ENCODE results near the gene HTR3A. TPM values are rescaled to one million over a fixed set of nuclear protein-coding genes. Genes with fewer than 3 reads are reported as not detected.

Gene HTR3A
- total and polyA plus RNA-seq, 2 donors (not counting 1 experiment from before 2014, with no cell fraction given), result not detected

DNA sequence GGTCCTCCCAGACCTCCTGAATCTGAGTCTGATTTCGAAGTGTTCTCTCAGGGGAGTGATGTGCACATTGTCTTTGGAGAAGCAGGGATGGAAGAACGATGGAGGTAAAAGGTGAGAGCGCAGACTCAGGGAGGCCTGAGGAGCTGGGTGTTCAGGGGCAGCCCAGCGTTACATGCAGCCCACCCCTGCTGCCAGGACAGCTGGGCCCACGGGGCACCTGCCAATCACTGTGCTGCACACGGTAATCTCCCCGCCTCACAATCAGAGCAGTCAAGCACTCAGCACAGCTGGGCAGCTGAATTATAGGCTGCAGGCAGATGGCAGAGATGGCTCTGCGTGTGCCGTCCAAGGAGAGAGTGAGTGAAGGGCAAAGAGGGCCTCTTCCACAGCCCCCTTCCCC, 17.9 kb upstream of the HTR3A start:
- no peak overlapping the region for H3K4me3 ChIP-seq (replicated peaks in 1 of 4; ENCODE audit: control extremely low read depth in 1 of 4, insufficient read depth in 1 of 4, low read depth in 3 of 4, low read length in 4 of 4)
- no peaks in the 10 kb centered on the region for H3K4me1 ChIP-seq (ENCODE audit: control insufficient read depth, extremely low read depth, insufficient read depth, low read length)
- no peaks in the 10 kb centered on the region for H3K79me2 ChIP-seq (ENCODE audit: control insufficient read depth, insufficient read depth, low read length)
- H4K20me1 ChIP-seq (ENCODE audit: control insufficient read depth, extremely low read depth, insufficient read depth, low read length), result no peaks in the 10 kb centered on the region
- no peak overlapping the region for H3K27ac ChIP-seq (ENCODE audit: insufficient read depth, low read length)
- no peaks in the 10 kb centered on the region for H3K36me3 ChIP-seq (ENCODE audit: control insufficient read depth, insufficient read depth, low read length)
- no peak for DNase-seq (ENCODE audit: low read depth in 2 of 2)
- no peak overlapping the region for H3K4me2 ChIP-seq (ENCODE audit: extremely low read depth, insufficient read depth, low read length)
- TF ChIP-seq, protein P1, sequence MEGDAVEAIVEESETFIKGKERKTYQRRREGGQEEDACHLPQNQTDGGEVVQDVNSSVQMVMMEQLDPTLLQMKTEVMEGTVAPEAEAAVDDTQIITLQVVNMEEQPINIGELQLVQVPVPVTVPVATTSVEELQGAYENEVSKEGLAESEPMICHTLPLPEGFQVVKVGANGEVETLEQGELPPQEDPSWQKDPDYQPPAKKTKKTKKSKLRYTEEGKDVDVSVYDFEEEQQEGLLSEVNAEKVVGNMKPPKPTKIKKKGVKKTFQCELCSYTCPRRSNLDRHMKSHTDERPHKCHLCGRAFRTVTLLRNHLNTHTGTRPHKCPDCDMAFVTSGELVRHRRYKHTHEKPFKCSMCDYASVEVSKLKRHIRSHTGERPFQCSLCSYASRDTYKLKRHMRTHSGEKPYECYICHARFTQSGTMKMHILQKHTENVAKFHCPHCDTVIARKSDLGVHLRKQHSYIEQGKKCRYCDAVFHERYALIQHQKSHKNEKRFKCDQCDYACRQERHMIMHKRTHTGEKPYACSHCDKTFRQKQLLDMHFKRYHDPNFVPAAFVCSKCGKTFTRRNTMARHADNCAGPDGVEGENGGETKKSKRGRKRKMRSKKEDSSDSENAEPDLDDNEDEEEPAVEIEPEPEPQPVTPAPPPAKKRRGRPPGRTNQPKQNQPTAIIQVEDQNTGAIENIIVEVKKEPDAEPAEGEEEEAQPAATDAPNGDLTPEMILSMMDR (conservative IDR thresholded peaks at IDR 0.05 in 1 of 2, IDR thresholded peaks at IDR 0.05 in 1 of 2; ENCODE audit: low read depth in 1 of 2, low read length in 2 of 2), result no peak
- TF ChIP-seq EZH2 (IDR thresholded peaks at IDR 0.05; ENCODE audit: low read length, missing control alignments), result no peak
- H3K9me3 ChIP-seq (ENCODE audit: control insufficient read depth, insufficient read depth, low read depth, low read length), result no peaks in the 10 kb centered on the region
- H3K9ac ChIP-seq (ENCODE audit: insufficient read depth, low read length), result no peak overlapping the region
- H3K27me3 ChIP-seq (ENCODE audit: control insufficient read depth, insufficient read depth, low read length), result no peaks in the 10 kb centered on the region
- H2AFZ ChIP-seq (ENCODE audit: low read length), result no peak overlapping the region

DNA sequence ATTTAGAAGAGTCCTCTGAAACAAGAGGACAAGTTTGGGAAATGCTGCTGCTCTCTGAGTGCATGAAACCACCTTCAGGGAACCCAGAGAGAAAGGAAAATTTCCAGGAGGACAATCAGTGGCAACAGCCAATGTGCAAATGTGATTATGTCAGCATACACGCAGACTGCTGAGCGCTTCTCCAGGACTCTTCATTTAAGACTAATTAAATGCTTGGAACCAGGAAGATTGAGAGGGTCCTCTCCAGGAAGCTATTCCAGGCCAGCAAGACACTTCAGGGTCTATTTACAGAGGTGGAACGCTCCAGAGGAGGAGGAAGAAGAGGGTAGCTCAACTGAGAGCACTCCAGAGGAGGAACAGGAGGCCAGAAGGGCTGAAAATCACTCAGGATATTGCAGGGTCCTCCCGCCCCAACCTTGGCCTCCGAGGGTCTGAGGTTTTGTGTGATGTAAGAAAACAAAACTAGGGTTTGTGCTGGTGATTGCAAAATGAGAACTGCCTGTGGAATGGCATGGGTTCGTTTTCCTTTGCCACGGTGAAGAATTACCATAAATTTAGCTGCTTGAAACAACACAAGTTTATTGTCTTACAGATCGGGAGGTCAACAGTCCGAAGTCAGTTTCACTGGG, 14.1 kb upstream of the HTR3A start:
- no peak overlapping the region for H3K4me2 ChIP-seq (ENCODE audit: extremely low read depth, insufficient read depth, low read length)
- no peaks in the 10 kb centered on the region for H3K27me3 ChIP-seq (ENCODE audit: control insufficient read depth, insufficient read depth, low read length)
- no peaks in the 10 kb centered on the region for H3K9me3 ChIP-seq (ENCODE audit: control insufficient read depth, insufficient read depth, low read depth, low read length)
- no peaks in the 10 kb centered on the region for H3K36me3 ChIP-seq (ENCODE audit: control insufficient read depth, insufficient read depth, low read length)
- no peak overlapping the region for H3K27ac ChIP-seq (ENCODE audit: insufficient read depth, low read length)
- no peak overlapping the region for H3K4me3 ChIP-seq (replicated peaks in 1 of 4; ENCODE audit: control extremely low read depth in 1 of 4, insufficient read depth in 1 of 4, low read depth in 3 of 4, low read length in 4 of 4)
- DNase-seq (ENCODE audit: low read depth in 2 of 2), result no peak
- no peaks in the 10 kb centered on the region for H3K4me1 ChIP-seq (ENCODE audit: control insufficient read depth, extremely low read depth, insufficient read depth, low read length)
- no peaks in the 10 kb centered on the region for H4K20me1 ChIP-seq (ENCODE audit: control insufficient read depth, extremely low read depth, insufficient read depth, low read length)
- H3K79me2 ChIP-seq (ENCODE audit: control insufficient read depth, insufficient read depth, low read length), result no peaks in the 10 kb centered on the region
- TF ChIP-seq EZH2 (IDR thresholded peaks at IDR 0.05; ENCODE audit: low read length, missing control alignments), result no peak
- TF ChIP-seq, protein P1 (conservative IDR thresholded peaks at IDR 0.05 in 1 of 2, IDR thresholded peaks at IDR 0.05 in 1 of 2; ENCODE audit: low read depth in 1 of 2, low read length in 2 of 2), result no peak
- no peak overlapping the region for H2AFZ ChIP-seq (ENCODE audit: low read length)
- no peak overlapping the region for H3K9ac ChIP-seq (ENCODE audit: insufficient read depth, low read length)

DNA sequence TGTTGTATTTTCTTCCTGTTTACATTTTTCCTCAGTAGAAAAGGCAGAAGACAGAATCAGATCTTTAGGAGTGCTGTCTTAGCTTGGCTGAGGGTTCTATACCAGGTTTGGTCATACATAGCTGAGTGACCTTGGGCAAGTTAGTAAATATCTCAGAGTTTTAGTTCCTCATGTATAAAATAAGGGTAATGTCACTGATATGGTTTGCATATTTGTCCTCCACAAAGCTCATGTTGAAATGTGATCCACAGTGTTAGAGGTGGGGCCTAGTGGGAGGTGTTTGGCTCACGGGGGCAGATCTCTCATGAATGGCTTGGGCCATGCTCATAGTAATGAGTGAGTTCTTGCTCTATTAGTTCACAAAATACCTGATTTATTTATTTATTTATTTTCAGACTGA, 7.5 kb upstream of the HTR3A start:
- Histone ChIP-seq H3K9me3 (ENCODE audit: control insufficient read depth, insufficient read depth, low read depth, low read length) (no peaks in the 10 kb centered on the region), H3K27ac (ENCODE audit: insufficient read depth, low read length) (no peak overlapping the region), H3K27me3 (ENCODE audit: control insufficient read depth, insufficient read depth, low read length) (no peaks in the 10 kb centered on the region), H3K36me3 (ENCODE audit: control insufficient read depth, insufficient read depth, low read length) (no peaks in the 10 kb centered on the region), H3K9ac (ENCODE audit: insufficient read depth, low read length) (no peak overlapping the region), H3K4me1 (ENCODE audit: control insufficient read depth, extremely low read depth, insufficient read depth, low read length) (no peaks in the 10 kb centered on the region), H3K4me3 (replicated peaks in 1 of 4; ENCODE audit: control extremely low read depth in 1 of 4, insufficient read depth in 1 of 4, low read depth in 3 of 4, low read length in 4 of 4) (no peak overlapping the region), H4K20me1 (ENCODE audit: control insufficient read depth, extremely low read depth, insufficient read depth, low read length) (no peaks in the 10 kb centered on the region), H3K4me2 (ENCODE audit: extremely low read depth, insufficient read depth, low read length) (no peak overlapping the region), H2AFZ (ENCODE audit: low read length) (no peak overlapping the region), H3K79me2 (ENCODE audit: control insufficient read depth, insufficient read depth, low read length) (no peaks in the 10 kb centered on the region)
- TF ChIP-seq, protein P1 (conservative IDR thresholded peaks at IDR 0.05 in 1 of 2, IDR thresholded peaks at IDR 0.05 in 1 of 2; ENCODE audit: low read depth in 1 of 2, low read length in 2 of 2), result no peak
- TF ChIP-seq EZH2 (IDR thresholded peaks at IDR 0.05; ENCODE audit: low read length, missing control alignments), result no peak
- no peak for DNase-seq (ENCODE audit: low read depth in 2 of 2)
